ENCODE measurements around the gene RGL3.

DNA sequence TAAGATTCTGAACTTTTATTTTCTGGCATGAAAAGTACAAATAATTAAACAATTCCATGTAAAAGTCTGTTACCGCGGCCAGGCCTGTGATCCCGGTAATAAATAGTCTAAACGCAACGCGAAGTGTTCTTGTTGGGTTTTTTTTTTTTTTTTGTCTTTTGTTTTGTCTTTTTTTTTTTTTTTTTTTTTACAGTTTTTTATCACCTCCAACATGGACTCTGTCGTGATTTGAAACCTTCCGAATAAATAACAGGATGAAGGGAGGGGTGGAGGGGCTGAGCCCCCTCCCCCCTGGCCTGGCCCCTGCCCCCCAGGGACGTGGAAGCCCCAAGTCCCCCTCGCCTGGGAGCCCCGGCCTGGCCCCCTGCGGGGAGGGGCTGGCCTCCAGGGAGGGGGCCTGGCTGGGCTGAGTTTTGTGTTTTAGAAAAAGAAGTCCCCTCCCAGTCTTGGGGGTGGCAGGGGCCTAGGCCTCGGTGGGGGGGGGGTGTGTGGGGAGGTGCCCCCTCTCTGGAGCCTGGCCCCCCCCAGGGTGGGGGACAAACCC, 32.3 kb upstream of the RGL3 start:
- TF ChIP-seq CTCF (IDR thresholded peaks at IDR 0.05; ENCODE audit: insufficient read depth, low read depth, low read length): no peak
- no peak for TF ChIP-seq EZH2 (IDR thresholded peaks at IDR 0.05; ENCODE audit: insufficient read depth, low read length)

All from astrocyte (in vitro differentiated cells and primary cell).